GM12875 (cell line): ENCODE results near the gene RNH1.

ENCODE experiments used
- H3K4me3 ChIP-seq: one replicate; pipeline ENCODE4 v1.5.1; 2011; ENCODE audit warnings: low read depth, low read length, control low read depth
- CTCF ChIP-seq: IDR thresholded peaks from 2 replicates; pipeline ENCODE4 v1.5.1; 2011; ENCODE audit warnings: low read depth, mild to moderate bottlenecking, control low read depth, inconsistent platforms, low read length, moderate library complexity, borderline replicate concordance; ENCODE audit not compliant: insufficient read depth

The RNH1 gene

GRCh38 chr11:512761-513595, 5.9 kb upstream of the RNH1 start:
- no peak for TF ChIP-seq CTCF
- H3K4me3 ChIP-seq = no peak overlapping the region

DNA sequence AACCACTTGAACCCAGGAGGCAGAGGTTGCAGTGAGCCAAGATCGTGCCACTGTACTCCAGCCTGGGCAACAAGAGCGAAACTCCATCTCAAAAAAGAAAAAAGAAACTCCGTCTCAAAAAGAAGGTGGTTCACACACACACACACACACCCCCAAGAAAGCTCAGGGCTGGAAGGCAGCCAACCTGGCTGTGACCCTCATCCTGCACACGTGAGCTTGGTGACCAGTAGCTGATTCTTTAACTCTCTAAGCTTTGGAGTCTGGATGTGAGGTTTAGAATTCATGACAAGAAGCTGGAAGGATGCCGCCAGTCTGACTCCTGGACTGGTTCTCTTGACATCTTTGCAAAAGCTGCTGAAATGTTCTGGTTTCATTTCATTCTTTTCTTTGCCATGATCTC, 1.9 kb upstream of the RNH1 start:
- no peak overlapping the region for H3K4me3 ChIP-seq
- TF ChIP-seq CTCF = no peak

DNA sequence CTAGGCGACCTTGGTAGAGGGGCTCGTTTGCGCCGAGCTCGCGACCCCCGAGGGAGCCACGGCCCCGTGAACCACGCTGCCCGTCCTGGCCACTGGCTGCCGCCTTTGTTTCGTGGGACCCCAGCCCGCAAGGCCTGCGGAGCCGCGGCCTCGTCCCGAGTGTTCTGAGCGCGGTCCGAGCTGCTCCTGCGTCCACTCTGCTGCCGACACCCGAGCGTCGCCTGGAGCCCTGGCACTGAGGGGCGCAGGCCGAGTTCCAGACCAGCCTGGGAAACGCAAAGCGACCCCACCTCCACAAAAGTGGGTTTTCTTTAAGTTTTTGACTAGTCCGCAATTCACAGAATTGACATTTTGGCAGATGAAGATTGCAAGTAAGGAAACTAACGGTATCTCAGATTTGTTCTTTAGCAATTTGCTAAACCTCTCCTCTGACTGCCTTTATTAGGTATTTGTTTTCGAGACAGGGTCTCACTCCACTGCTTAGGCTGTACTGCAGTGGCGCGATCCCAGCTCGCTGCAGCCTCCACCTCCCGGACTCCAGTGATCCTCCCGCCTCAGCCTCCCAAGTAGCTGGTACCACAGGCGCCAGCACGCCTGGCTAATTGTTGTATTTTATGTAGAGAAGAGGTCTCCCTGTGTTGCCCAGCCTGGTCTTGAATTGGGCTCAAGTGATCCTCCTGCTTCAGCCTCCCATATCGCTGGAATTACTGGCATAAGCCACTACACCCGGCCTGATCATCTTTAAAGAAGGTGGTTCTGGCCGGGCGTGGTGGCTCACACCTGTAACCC, 879 bp upstream of the RNH1 start:
- TF ChIP-seq CTCF = no peak
- H3K4me3 ChIP-seq = peak overlapping the region; percentile 79

DNA sequence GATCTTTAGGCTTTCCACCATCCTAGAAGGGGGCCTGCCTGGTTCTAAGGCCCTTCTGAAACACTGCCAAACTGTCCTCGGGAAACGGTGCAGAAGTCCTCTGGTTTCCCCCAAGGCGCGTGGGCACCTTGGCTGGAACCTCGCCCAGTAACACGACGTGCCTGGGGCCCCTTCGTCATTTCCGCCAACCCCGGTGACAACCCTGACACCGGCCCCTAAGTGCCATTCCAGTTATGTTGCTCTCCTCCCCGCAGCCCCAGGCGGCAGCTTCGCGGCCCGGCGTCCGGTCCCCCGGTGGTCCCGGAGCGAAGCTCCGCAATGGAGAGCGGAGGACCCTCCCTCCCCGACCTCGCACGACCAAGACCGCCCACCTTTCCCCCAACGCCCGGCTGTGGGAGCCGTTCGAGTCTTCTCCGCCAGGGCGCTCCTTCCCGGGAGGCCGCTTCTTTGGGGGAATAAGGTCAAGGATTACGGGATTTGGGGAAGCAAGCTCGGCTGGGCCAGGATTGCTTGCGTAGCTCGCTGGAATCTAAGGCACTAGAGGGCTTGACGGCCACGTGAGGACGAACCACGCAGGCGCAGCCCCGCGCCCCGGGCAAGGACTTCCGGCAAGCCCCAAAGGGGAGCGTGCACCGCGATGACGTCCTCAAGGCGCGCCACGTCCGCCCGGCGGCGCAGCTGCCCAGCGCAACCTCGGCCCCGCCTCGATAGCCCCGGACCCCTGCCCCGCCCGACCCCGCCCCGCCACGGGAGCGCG, 626 bp downstream of the RNH1 start:
- TF ChIP-seq CTCF = no peak
- H3K4me3 ChIP-seq = peak overlapping the region; percentile 80

- H3K4me3 ChIP-seq = peak overlapping the region; percentile 65
- TF ChIP-seq CTCF = no peak
These were observed 2.1 kb downstream of the RNH1 start for GRCh38 chr11:504994-505344.

GRCh38 chr11:504053-504993, 2.7 kb downstream of the RNH1 start:
- TF ChIP-seq CTCF = no peak
- H3K4me3 ChIP-seq = peak overlapping the region; percentile 65
